Raji (cell line): ENCODE data around the gene MTX1.

Experiments
- POLR2A ChIP-seq: IDR thresholded peaks from 2 replicates; pipeline ENCODE4 v1.6.1; 2011; ENCODE audit warnings: low read depth, low read length, control low read depth; ENCODE audit not compliant: insufficient read depth

The MTX1 gene

GRCh38 chr1:155173478-155174323, 34.8 kb upstream of the MTX1 start, which contains the start of gene TRIM46:
Gene TRIM46 (plus strand): TSS chr1:155173849. CDS start chr1:155173967, 118 bp downstream.
- no peak; the same call in 1 of the 2 replicates for TF ChIP-seq POLR2A

DNA sequence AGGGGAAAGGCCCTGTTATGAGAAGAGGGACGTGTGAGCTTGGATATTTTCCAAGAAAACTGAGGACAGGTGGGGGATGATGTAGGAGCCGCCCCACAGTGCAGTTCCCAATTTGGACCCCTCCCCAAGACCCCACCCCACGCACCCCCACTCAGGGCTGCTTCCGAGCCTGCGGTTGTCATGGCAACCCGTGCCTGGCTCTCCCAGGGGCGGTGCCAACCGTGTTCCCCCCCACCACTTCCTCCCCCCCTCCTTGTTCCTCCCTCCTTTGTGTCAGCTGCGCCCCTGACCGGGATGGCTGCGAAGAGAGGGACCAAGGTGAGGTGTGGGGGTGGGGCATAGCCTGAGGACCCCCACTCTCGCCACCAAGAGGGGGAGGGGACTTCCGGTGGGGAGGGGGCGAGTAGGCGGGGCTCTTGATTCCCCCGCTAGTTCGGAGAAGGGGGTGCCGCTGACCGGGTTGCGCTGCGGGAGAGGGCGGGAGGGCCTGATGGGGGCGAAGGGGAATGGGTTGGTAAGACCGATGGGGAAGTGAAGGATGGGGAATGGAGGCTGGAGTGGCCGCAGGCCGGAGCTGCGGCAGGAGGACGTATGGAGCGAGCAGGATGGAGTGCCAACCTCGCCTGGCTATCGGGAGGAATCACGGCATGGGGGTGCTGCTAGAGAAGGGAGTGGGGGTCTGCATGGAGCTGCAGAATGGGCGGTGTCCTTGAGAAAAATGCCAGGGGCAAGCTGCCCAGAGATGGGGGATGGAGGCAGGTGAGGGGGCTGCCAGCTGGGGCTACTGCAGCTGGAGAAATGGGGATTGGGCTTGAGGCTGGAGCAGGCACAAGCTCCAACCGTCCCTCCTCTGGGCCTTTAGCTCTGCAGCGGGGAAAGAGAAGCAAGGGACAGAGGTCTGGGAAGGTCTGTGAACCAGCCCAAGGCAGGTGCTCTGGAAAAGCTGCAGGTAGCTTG, 33.9 kb upstream of the MTX1 start:
- TF ChIP-seq POLR2A = no peak

- no peak for TF ChIP-seq POLR2A
These were observed 33.1 kb upstream of the MTX1 start for GRCh38 chr1:155175281-155175926.

- no peak for TF ChIP-seq POLR2A
These were observed 32.5 kb upstream of the MTX1 start for GRCh38 chr1:155175927-155176371.

- peak; percentile 30; the same call in 1 of the 2 replicates for TF ChIP-seq POLR2A
These were observed 31.9 kb upstream of the MTX1 start for GRCh38 chr1:155176544-155177071.

- TF ChIP-seq POLR2A = no peak
These were observed 31.1 kb upstream of the MTX1 start for GRCh38 chr1:155177192-155177917.

DNA sequence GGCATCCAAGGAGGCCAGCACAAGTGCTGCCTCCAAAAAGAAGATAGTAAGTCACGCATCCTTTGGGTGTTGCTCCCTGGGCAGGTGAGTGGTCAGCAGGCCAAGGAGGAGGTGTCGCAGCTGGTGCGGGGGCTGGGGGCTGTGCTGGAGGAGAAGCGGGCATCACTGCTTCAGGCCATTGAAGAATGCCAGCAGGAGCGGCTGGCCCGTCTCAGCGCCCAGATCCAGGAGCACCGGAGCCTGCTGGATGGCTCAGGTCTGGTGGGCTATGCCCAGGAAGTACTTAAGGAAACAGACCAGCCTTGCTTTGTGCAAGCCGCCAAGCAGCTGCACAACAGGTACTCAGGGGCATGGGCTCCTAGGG, 30.6 kb upstream of the MTX1 start:
- no peak for TF ChIP-seq POLR2A

GRCh38 chr1:155178441-155179111, 29.9 kb upstream of the MTX1 start:
- TF ChIP-seq POLR2A = no peak

GRCh38 chr1:155179112-155180031, 29.1 kb upstream of the MTX1 start:
- no peak for TF ChIP-seq POLR2A

DNA sequence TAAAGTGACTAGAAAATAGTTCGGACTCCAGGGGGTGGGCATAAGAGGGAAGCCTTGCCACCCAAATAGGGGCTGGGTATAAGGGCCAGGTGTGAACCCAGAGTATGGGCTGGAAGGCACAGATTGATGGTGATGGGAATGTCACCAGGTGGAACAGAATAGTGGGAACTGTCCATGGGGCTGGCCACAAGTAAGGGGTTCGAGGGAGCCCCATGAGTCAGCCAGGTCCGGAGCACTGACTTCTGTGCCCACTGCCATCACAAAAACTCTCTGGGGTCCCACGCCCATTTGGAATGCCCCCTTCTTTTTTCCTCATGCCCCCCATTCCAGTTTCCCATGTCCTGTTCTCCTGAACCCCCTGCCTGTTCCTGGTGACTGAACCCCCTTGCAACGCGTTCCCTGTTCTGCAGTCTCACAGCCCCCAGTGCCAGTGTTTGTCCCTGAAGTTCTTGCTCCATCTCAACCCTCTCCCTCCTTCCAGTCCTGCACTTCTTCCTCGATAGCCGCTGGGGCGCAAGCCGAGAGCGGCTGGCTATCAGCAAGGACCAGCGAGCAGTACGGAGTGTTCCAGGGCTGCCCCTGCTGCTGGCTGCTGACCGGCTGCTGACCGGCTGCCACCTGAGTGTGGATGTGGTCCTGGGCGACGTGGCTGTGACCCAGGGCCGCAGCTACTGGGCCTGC, 27.0 kb upstream of the MTX1 start:
- TF ChIP-seq POLR2A = no peak

DNA sequence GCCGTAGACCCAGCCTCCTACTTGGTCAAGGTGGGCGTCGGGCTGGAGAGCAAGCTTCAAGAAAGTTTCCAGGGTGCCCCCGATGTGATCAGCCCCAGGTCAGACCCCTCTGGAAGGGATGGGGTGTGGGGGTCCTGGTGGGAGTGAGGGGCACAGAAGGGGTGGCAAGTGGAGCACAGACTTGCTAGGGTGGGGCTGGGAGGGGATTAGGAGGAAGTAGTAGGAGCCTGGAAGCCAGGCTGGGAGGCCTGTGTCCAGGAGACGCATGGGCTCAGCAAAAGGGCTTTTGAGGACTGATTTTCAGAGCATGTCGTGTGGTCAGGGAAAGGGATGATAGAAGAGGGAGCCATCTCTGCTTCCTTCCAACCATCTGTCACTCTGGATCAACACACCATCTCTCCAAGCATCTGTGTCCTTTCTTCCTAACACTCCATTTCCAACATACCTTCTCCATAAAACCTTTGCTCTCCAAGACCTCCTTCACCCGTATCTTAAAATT, 26.4 kb upstream of the MTX1 start:
- TF ChIP-seq POLR2A = no peak

- TF ChIP-seq POLR2A = no peak
These were observed 24.7 kb upstream of the MTX1 start for GRCh38 chr1:155183775-155184221.
